Measurements from ENCODE around the gene CD40LG. TPM values are rescaled to one million over a fixed set of nuclear protein-coding genes. Genes with fewer than 3 reads are reported as not detected.

The CD40LG gene
- total and polyA plus RNA-seq, 12 donors, result 0.07 to 0.78 (median 0.25) TPM; not detected in 6

DNA sequence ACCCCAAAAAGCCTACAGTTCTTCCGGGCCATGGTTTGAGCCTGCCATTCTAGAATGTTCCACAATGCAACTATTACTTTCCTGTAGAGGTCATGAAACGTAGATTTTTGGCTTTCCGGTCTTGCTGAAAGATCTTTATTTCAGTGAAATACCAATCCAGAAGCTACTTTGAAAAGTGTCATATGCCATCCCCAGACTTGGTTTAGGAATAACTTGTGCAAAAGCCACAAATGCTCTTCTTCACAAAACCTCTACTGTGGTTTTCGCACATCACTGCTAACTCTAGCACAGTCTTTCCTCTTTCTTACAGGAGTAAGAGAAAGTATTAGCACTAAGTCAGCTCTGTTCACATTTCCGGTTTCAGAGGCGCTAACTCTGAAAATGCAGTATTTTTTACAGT is 12.7 kb upstream of the CD40LG start:
- Histone ChIP-seq H3K36me3 (replicated peaks in 1 of 2) (no peaks in the 10 kb centered on the region), H3K4me3 (no peak overlapping the region), H3K9me3 (replicated peaks in 1 of 3) (no peaks in the 10 kb centered on the region), H3K27ac (no peak overlapping the region), H3K4me1 (replicated peaks in 1 of 2) (no peaks in the 10 kb centered on the region), H3K27me3 (peaks cover 13% of the 10 kb centered on the region)
- 70 to 79% (median 76%) methylated on average over 5 to 6 of the region's 6 CpGs for WGBS, 4 donors
- DNase-seq, result no peak
- TF ChIP-seq POLR2A (IDR thresholded peaks at IDR 0.05), result no peak
- no peak for TF ChIP-seq CTCF (IDR thresholded peaks at IDR 0.05)
- intact Hi-C loops (cut with DNase I), result no loop called here

- TF ChIP-seq CTCF (IDR thresholded peaks at IDR 0.05), result no peak
- TF ChIP-seq POLR2A (IDR thresholded peaks at IDR 0.05), result no peak
- Histone ChIP-seq H3K4me1 (replicated peaks in 1 of 2) (no peaks in the 10 kb centered on the region), H3K4me3 (no peak overlapping the region), H3K27ac (no peak overlapping the region), H3K9me3 (replicated peaks in 1 of 3) (no peaks in the 10 kb centered on the region), H3K36me3 (replicated peaks in 1 of 2) (no peaks in the 10 kb centered on the region), H3K27me3 (peaks cover 13% of the 10 kb centered on the region)
- intact Hi-C loops (cut with DNase I), result no loop called here
- WGBS, 4 donors, result 25 to 31% (median 29%) methylated on average over 1 to 3 of the region's 3 CpGs; no CpG with 5 or more reads in 1 of the 4 donors
- DNase-seq, result no peak
Measured at GRCh38 chrX:136636121-136636520, 11.8 kb upstream of the CD40LG start.

- no peak for DNase-seq
- WGBS, 4 donors, result 43 to 71% (median 62%) methylated on average over 3 to 8 of the region's 8 CpGs
- no peak overlapping the region for H3K4me3 ChIP-seq
- H3K4me1 ChIP-seq (replicated peaks in 1 of 2), result no peaks in the 10 kb centered on the region
- H3K9me3 ChIP-seq (replicated peaks in 1 of 3), result no peaks in the 10 kb centered on the region
- H3K36me3 ChIP-seq (replicated peaks in 1 of 2), result no peaks in the 10 kb centered on the region
- H3K27me3 ChIP-seq, result peaks cover 7% of the 10 kb centered on the region
- H3K27ac ChIP-seq, result no peak overlapping the region
- TF ChIP-seq CTCF (IDR thresholded peaks at IDR 0.05) (no peak), POLR2A (IDR thresholded peaks at IDR 0.05) (no peak)
- intact Hi-C loops (cut with DNase I), result no loop called here
Measured at GRCh38 chrX:136639506-136640176, 8.3 kb upstream of the CD40LG start.

- 59 to 71% (median 70%) methylated on average over 1 of the region's 1 CpG for WGBS, 4 donors
- Histone ChIP-seq H3K27ac (no peak overlapping the region), H3K27me3 (no peaks in the 10 kb centered on the region), H3K36me3 (replicated peaks in 1 of 2) (no peaks in the 10 kb centered on the region), H3K4me3 (no peak overlapping the region), H3K9me3 (replicated peaks in 1 of 3) (no peaks in the 10 kb centered on the region), H3K4me1 (replicated peaks in 1 of 2) (no peaks in the 10 kb centered on the region)
- DNase-seq, result no peak
- intact Hi-C loops (cut with DNase I), result no loop called here
- TF ChIP-seq CTCF (IDR thresholded peaks at IDR 0.05) (no peak), POLR2A (IDR thresholded peaks at IDR 0.05) (no peak)
Measured at GRCh38 chrX:136643243-136643642, 4.7 kb upstream of the CD40LG start.
